Mucosa of descending colon (tissue), 3 donors: ENCODE results near the gene EHD1. TPM values are rescaled to one million over a fixed set of nuclear protein-coding genes. Genes with fewer than 3 reads are reported as not detected.

Experiments used
- ATAC-seq: fragments of 200-7000 bp; cut with Tn5 transposase; one replicate; pipeline ENCODE4 v1.9.1; 2020; ENCODE audit warnings: mild to moderate bottlenecking, moderate library complexity
- DNase-seq, 3 donors: peaks; one replicate each; pipeline ENCODE4 v3.0.0-alpha.2; 2020
- H3K36me3 ChIP-seq: fragments of 200-600 bp; one replicate; pipeline ENCODE4 v1.8.0; 2021; ENCODE audit warnings: low read depth, mild to moderate bottlenecking
- H3K4me1 ChIP-seq: fragments of 200-600 bp; one replicate; pipeline ENCODE4 v1.8.0; 2021; ENCODE audit warnings: low read depth, mild to moderate bottlenecking
- H3K4me3 ChIP-seq: fragments of 200-600 bp; one replicate; pipeline ENCODE4 v1.8.0; 2021; ENCODE audit warnings: mild to moderate bottlenecking
- H3K9me3 ChIP-seq: fragments of 200-600 bp; one replicate; pipeline ENCODE4 v1.8.0; 2021; ENCODE audit warnings: mild to moderate bottlenecking
- intact Hi-C, 2 donors: fragments of 100-400 bp; cut with DNase I in 1 of 2; cut with micrococcal nuclease in 1 of 2; formaldehyde crosslinking; loops; one replicate each; pipeline versions ENCODE4 v1.11.0 to v1.11.1; 2022; cut with DNase I, micrococcal nuclease
- total RNA-seq, 3 donors: library from RNA; stranded (reverse); fragmentation: NEBNext Ultra II Directional in 2 of 3; extraction: Animal tissue kit (Norgen Biotek cat#: 25700) in 2 of 3; gene quantifications; one replicate each; pipeline versions ENCODE4 v1.2.1 to v1.2.4, GENCODE V29; 2021 to 2023
- TF ChIP-seq, protein P1 (sequence below): fragments of 200-600 bp; IDR thresholded peaks from one replicate; pipeline ENCODE4 v1.8.0; 2022; ENCODE audit warnings: antibody characterized with exemption, mild to moderate bottlenecking
- donor health status: DM: no; HTN: no; CAD: no; lungs with moderate emphysema.
- donor health status: DM: no; HTN: no; CAD: no.
- donor health status: DM: no; HTN: yes; CAD: no.

The EHD1 gene
- total RNA-seq, 3 donors from 2014 or later = 58.3 to 85.9 (median 81.5) TPM

DNA sequence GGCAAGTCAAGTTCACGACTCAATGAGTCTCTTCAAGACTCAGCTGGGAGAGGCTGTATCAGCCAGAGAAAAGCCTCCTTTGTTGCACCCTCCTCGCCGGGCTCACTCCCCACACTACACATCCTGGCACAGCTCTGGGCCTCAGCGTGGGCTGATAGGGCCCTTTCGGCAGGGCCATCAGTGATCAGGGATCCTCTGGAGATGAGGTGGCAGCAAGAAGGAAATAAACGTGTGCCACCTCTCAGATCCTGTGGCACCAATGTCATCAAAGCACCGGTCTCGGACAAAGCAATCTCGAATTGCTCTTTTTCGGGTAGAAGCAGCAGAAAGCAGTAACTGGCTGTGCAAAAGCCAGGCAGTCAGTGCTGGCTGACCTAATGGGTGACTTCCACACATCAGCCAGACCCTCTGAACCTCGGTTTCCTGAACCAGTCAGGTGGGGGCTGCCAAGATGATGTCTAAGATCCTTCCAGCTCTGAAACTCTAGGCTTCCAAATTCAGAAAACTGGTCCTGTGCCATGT is 2.1 kb downstream of the EHD1 start:
- intact Hi-C loops = no loop called here
- no peak for ATAC-seq
- no peak for DNase-seq
- TF ChIP-seq, protein P1, sequence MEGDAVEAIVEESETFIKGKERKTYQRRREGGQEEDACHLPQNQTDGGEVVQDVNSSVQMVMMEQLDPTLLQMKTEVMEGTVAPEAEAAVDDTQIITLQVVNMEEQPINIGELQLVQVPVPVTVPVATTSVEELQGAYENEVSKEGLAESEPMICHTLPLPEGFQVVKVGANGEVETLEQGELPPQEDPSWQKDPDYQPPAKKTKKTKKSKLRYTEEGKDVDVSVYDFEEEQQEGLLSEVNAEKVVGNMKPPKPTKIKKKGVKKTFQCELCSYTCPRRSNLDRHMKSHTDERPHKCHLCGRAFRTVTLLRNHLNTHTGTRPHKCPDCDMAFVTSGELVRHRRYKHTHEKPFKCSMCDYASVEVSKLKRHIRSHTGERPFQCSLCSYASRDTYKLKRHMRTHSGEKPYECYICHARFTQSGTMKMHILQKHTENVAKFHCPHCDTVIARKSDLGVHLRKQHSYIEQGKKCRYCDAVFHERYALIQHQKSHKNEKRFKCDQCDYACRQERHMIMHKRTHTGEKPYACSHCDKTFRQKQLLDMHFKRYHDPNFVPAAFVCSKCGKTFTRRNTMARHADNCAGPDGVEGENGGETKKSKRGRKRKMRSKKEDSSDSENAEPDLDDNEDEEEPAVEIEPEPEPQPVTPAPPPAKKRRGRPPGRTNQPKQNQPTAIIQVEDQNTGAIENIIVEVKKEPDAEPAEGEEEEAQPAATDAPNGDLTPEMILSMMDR = no peak
- Histone ChIP-seq H3K36me3 (no peaks in the 10 kb centered on the region), H3K9me3 (no peaks in the 10 kb centered on the region), H3K4me3 (peak overlapping the region; percentile 19), H3K4me1 (peaks cover 57% of the 10 kb centered on the region)

- TF ChIP-seq, protein P1 = no peak
- H3K36me3 ChIP-seq = no peaks in the 10 kb centered on the region
- ATAC-seq (no peak), DNase-seq (no peak)
- intact Hi-C loops = no loop called here
- no peak overlapping the region for H3K4me3 ChIP-seq
- no peaks in the 10 kb centered on the region for H3K9me3 ChIP-seq
- H3K4me1 ChIP-seq = peaks cover 64% of the 10 kb centered on the region
Measured at GRCh38 chr11:64875369-64876228, 2.8 kb downstream of the EHD1 start.

- TF ChIP-seq, protein P1 = no peak
- ATAC-seq (no peak), DNase-seq (peak in 1 of 3 donors; percentile 43)
- intact Hi-C loops = no loop called here
- no peak overlapping the region for H3K4me3 ChIP-seq
- H3K36me3 ChIP-seq = no peaks in the 10 kb centered on the region
- peaks cover 68% of the 10 kb centered on the region for H3K4me1 ChIP-seq
- no peaks in the 10 kb centered on the region for H3K9me3 ChIP-seq
Measured at GRCh38 chr11:64874308-64875240, 3.8 kb downstream of the EHD1 start.

- peak in 1 of 3 donors; percentile 65 for DNase-seq
- H3K4me1 ChIP-seq = peaks cover 75% of the 10 kb centered on the region
Measured at GRCh38 chr11:64872790-64873488, 5.5 kb downstream of the EHD1 start.

More at GRCh38 chr11:64872790-64873488, 5.5 kb downstream of the EHD1 start:
- intact Hi-C loops = no loop called here
- peak; percentile 44 for ATAC-seq
- Histone ChIP-seq H3K36me3 (no peaks in the 10 kb centered on the region), H3K4me3 (no peak overlapping the region), H3K9me3 (no peaks in the 10 kb centered on the region)
- TF ChIP-seq, protein P1 = no peak
